GM12865 (cell line): ENCODE results near the gene TBC1D4.

Experiments
- DNase-seq: peaks from one replicate; pipeline ENCODE4 v3.0.0; 2010; ENCODE audit warnings: low read depth
- H3K4me3 ChIP-seq: 2 replicates; pipeline ENCODE4 v1.5.1; 2011; ENCODE audit warnings: mild to moderate bottlenecking, low read depth, low read length, control low read depth
- TF ChIP-seq, protein P1 (sequence below): IDR thresholded peaks from 2 replicates; pipeline ENCODE4 v1.5.1; 2011; ENCODE audit warnings: low read length, control low read depth, low read depth, inconsistent platforms; ENCODE audit not compliant: insufficient read depth; ENCODE audit errors: missing control alignments

Gene TBC1D4

GRCh38 chr13:75467040-75467728, 14.8 kb downstream of the TBC1D4 start:
- H3K4me3 ChIP-seq, result no peak overlapping the region
- DNase-seq, result no peak

GRCh38 chr13:75465236-75465635, 16.7 kb downstream of the TBC1D4 start:
- H3K4me3 ChIP-seq, result no peak overlapping the region
- no peak for DNase-seq
- TF ChIP-seq, protein P1, sequence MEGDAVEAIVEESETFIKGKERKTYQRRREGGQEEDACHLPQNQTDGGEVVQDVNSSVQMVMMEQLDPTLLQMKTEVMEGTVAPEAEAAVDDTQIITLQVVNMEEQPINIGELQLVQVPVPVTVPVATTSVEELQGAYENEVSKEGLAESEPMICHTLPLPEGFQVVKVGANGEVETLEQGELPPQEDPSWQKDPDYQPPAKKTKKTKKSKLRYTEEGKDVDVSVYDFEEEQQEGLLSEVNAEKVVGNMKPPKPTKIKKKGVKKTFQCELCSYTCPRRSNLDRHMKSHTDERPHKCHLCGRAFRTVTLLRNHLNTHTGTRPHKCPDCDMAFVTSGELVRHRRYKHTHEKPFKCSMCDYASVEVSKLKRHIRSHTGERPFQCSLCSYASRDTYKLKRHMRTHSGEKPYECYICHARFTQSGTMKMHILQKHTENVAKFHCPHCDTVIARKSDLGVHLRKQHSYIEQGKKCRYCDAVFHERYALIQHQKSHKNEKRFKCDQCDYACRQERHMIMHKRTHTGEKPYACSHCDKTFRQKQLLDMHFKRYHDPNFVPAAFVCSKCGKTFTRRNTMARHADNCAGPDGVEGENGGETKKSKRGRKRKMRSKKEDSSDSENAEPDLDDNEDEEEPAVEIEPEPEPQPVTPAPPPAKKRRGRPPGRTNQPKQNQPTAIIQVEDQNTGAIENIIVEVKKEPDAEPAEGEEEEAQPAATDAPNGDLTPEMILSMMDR, result no peak

More at GRCh38 chr13:75467040-75467728, 14.8 kb downstream of the TBC1D4 start:
- TF ChIP-seq, protein P1, result no peak

GRCh38 chr13:75461314-75461713, 20.7 kb downstream of the TBC1D4 start:
- DNase-seq, result no peak
- TF ChIP-seq, protein P1, result no peak
- H3K4me3 ChIP-seq, result no peak overlapping the region

- no peak overlapping the region for H3K4me3 ChIP-seq
- TF ChIP-seq, protein P1, result no peak
- no peak for DNase-seq
These were observed 21.3 kb downstream of the TBC1D4 start for GRCh38 chr13:75460644-75461043.

DNA sequence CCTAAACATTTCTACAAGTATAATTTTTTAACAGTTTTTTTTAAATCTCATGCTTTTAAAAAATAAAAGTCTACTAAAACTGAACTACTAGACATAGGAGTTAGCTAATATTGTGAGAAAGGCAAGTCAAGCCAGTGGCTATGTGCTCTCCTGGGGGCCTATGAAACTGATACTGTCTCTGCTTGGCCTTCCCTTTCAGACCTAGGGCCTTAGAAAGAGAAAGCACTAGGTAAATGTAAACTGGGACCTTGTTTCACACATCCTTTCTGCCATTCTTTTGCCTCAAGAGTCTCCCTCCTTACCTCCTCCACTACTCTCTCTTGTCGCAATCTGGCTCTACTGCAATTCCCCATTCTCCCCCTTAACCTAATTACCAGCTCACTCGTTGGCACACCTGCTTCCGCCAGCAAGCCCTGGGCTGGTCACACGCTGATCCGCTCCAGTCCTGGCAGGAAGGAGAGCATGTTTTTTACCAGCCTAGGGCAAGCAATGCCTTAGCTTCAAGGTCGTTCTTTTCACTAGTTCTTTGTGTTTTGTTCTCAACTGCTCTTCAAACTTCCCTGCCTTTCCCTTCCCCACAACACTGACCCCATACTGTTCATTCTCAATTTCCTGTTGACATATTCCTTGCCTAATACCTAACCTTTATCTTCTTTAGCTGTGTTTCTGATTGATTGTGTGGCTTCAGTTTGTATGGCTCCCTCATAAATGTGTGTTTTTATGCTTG, 23.1 kb downstream of the TBC1D4 start:
- H3K4me3 ChIP-seq, result no peak overlapping the region; the same call in 1 of the 2 replicates
- peak; percentile 82 for DNase-seq
- TF ChIP-seq, protein P1, result no peak

DNA sequence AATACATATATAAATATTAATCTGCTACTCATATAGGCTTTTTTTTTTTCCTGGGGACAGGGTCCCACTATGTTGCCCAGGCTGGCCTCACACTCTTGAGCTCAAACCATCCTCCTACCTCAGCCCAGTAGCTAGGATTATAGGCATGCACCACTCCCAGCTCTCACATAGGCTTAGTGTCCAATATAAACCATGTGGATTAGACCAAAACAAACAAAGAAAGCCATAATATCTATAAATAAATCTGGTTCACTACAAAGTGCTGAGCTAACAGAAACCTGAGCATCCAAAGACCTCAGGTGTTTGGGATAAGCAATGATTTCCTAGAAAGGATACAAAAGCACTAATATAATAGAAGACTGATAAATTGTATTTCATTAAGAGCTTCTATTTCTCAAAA, 26.0 kb downstream of the TBC1D4 start:
- no peak overlapping the region for H3K4me3 ChIP-seq
- TF ChIP-seq, protein P1, result no peak
- DNase-seq, result no peak
